GM18505 (cell line): Measurements from ENCODE around the gene CMIP.

Experiments
- ATAC-seq: cut with Tn5 transposase; IDR thresholded peaks from one replicate; pipeline ENCODE4 v1.9.1; 2021; ENCODE audit not compliant: unreplicated experiment
- POLR2A ChIP-seq: IDR thresholded peaks from 4 replicates; pipeline ENCODE4 v1.6.1; 2011; ENCODE audit warnings: borderline replicate concordance; ENCODE audit not compliant: insufficient read depth, insufficient read length; ENCODE audit errors: extremely low read depth

CMIP gene

GRCh38 chr16:81588326-81589081, 143.9 kb downstream of the CMIP start:
- no peak for ATAC-seq
- no peak for TF ChIP-seq POLR2A

DNA sequence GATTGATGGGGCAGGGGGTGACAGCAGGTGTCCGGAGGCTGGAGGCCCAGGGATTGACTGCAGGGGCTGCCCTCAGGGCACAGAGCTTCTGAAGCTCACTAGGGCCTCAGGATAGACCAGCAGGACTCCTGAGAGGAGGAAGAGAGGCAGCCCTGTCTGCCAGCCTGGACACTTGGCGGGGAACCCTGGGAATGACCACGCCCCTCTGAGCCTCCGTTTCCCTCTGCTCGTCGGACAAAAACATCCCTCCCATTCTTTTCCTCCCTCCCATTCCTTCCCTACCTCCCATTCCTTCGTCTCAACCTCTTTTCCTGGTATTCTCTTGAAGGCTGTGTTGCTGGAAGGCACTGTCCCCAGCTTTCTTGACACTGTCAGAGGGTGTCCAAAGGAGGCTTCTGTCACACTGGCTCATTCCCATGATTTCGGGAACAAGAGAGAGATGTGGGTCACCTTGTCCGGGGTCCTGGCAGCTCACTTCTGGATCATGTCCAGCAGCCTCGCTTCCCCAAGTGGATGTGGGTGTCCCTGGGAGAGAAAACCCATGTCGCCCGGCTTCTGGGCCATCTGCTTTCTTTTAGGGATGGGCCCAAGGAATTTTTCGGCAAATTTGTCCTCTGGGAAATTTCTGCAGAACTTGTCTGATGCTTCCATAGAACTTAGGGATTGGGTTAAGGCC, 145.5 kb downstream of the CMIP start:
- TF ChIP-seq POLR2A: no peak
- no peak for ATAC-seq

- TF ChIP-seq POLR2A: no peak
- ATAC-seq: no peak
Measured at GRCh38 chr16:81590714-81591544, 146.3 kb downstream of the CMIP start.

DNA sequence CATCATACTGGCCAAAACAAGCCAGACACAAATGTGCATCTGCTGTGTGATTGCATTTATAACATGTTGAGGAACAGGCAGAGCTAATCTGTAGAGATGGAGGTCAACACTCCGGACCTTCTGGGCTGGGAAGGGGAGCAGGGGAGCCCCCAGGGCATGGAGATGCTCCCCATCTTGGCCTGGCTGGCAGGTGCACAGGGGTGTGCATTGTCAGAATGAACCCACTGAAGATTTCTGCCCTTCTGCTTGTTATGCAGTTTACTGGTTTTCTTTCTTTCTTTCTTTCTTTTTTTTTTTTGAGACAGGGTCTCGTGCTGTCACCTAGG, 146.9 kb downstream of the CMIP start:
- ATAC-seq: no peak
- no peak for TF ChIP-seq POLR2A

DNA sequence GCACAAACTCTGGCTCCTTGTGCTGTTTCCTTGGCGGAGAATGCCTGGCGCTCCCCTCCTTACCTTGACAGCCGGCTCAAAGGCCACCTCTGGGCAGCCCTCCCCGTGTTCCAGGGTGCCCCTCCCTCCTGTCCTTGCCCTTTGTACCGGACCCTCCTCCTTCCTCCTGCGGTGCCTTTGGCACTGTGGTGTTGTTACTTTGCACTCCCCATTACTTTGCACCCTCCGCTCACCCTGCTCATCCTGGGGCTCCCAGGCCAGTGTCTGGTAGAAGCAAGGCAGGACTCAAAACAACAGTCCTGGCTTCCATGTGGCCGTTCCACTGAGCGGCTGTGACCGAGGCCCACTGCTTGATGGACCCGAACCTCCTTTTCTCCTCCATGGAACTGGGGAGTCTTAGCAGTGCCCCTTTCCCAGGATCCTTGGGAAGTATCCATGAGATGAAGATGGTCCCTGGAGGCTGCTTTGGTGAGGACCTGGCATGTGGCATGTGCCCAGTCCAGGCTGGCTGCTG, 147.8 kb downstream of the CMIP start:
- ATAC-seq: no peak
- no peak for TF ChIP-seq POLR2A

GRCh38 chr16:81593481-81593880, 148.9 kb downstream of the CMIP start:
- ATAC-seq: no peak
- no peak for TF ChIP-seq POLR2A

- TF ChIP-seq POLR2A: no peak
- no peak for ATAC-seq
Measured at GRCh38 chr16:81595629-81596292, 151.2 kb downstream of the CMIP start.

DNA sequence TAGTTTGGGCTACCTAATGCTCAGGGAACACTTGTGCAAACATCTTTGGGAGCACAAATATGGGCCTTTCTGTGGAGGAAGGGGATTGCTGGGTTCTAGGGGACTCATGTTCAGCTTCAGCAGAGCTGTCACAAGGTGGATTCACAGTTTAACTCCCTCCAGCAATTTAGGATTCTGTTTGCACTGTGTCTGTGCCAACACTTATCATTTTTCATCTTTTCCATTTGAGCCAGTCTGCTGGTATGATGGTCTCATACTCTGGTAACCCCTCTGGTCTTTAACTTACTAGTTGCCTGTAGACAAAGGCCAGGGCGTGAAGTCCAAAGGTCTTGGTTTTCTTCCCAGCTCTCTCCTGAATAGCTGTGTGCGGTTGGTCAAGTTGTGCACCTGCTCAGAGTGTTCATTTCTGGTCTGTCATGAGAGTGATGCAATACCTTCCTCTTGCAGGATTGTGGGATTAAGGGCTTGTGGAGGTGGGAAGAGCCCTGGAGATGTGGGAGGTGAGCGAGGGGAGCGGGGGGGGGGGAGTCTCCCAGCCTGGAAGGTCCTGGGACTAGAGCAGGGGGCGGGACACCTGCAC, 152.6 kb downstream of the CMIP start:
- no peak for TF ChIP-seq POLR2A
- ATAC-seq: no peak

GRCh38 chr16:81598083-81598482, 153.5 kb downstream of the CMIP start:
- TF ChIP-seq POLR2A: no peak
- no peak for ATAC-seq

GRCh38 chr16:81599034-81599744, 154.6 kb downstream of the CMIP start:
- ATAC-seq: no peak
- no peak for TF ChIP-seq POLR2A

DNA sequence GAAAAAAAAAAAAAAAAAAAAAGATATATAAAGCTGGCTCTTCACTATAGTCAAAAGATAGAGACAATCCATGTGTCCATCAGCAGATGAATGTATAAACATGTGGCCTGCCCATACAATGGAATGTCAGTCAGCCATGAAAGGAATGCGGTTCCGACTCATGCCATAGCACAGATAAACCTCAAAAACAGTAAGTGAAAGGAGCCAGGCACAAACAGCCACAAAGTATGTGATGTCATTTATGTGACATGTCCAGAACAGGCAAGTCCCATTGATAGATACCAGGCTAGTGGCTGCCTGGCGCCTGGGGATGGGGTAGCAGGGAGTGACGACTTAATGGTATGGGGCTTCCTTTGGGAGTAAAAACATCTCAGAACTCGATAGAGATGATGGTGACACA, 155.7 kb downstream of the CMIP start:
- TF ChIP-seq POLR2A: no peak
- no peak for ATAC-seq

GRCh38 chr16:81601008-81601428, 156.4 kb downstream of the CMIP start:
- ATAC-seq: no peak
- TF ChIP-seq POLR2A: no peak
